ENCODE results near the gene BUD23.
"Not testable (repeated sequence)": the region's sequence is repeated elsewhere in the genome, so short reads cannot be mapped to it uniquely, and the experiment has no call there.

BUD23 gene

DNA sequence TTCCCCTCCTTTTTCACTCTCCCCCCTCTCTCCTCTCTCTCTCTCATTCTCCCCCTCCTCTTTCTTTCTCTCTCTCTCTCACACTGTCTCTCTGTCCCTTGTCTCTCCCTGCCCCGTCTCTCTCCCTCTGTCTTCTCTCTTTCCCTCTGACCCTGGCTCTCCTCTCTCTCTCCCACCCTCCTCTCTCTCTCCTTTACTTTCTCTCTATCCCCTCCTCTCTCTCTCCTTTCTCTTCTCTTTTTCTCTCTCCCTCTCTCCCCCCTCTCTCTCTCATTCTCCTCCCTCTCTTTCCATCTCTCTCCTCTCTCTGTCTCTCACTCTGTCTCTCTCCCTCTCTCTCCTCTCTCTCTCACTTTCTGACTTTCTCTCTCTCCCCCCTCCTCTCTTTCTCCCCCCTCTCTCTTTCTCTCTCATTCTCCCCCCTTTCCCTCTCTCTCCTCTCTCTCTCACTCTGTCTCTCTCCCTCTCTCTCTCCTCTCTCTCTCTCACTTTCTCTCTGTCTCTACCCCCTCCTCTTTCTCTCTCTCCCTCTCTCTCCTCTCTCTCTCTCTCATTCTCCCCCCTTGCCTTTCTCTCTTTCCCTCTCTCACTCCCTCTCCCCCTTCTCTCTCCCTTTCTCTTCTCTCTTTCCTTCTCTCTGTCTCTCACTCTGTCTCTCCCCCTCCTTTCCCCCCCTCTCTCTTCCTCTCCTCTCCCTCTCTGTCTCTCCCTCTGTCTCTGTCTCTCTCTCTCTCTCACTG lies 34.6 kb upstream of the BUD23 start:
- Histone ChIP-seq H3K36me3 (ENCODE audit: insufficient read depth, low read length) (no peaks in the 10 kb centered on the region), H3K9ac (ENCODE audit: low read depth, low read length) (no peak overlapping the region), H3K27me3 (ENCODE audit: insufficient read depth, low read length) (peaks cover 51% of the 10 kb centered on the region), H3K27ac (ENCODE audit: low read depth, low read length) (no peak overlapping the region), H3K4me3 (ENCODE audit: low read length) (no peak overlapping the region), H3K9me3 (ENCODE audit: insufficient read depth, low read depth, low read length) (no peaks in the 10 kb centered on the region), H3K4me1 (ENCODE audit: insufficient read depth, low read length) (0 out of 2 replicates have a peak, but pooled peaks cover 6% of the 10 kb centered on the region)
- 37% methylated on average over 1 of the region's 1 CpG for WGBS

DNA sequence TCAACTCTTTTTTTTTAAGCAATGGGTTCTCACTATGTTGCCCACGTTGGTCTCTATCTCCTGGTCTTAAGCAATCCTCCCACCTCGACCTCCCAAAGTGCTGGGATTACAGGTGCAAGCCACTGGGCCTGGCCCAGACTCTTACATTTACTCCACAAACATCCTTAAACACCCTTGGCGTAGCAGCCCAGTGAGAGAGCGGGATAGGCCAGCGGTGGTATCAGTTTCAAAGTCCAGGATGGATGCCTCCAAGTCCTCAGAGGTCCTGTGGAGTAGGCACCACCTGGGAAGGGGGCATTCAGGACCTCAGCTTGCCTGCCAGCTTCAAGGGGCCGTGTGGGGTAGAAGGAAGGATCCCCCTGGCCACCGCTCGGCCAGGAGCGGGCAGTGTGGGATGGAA lies 33.8 kb upstream of the BUD23 start:
- no peaks in the 10 kb centered on the region for H3K36me3 ChIP-seq (ENCODE audit: insufficient read depth, low read length)
- no peak overlapping the region for H3K9ac ChIP-seq (ENCODE audit: low read depth, low read length)
- H3K9me3 ChIP-seq (ENCODE audit: insufficient read depth, low read depth, low read length) = no peaks in the 10 kb centered on the region
- no peak overlapping the region for H3K4me3 ChIP-seq (ENCODE audit: low read length)
- WGBS = 58% methylated on average over 9 of the region's 9 CpGs
- H3K27ac ChIP-seq (ENCODE audit: low read depth, low read length) = no peak overlapping the region
- 0 out of 2 replicates have a peak, but pooled peaks cover 6% of the 10 kb centered on the region for H3K4me1 ChIP-seq (ENCODE audit: insufficient read depth, low read length)
- H3K27me3 ChIP-seq (ENCODE audit: insufficient read depth, low read length) = peaks cover 51% of the 10 kb centered on the region

DNA sequence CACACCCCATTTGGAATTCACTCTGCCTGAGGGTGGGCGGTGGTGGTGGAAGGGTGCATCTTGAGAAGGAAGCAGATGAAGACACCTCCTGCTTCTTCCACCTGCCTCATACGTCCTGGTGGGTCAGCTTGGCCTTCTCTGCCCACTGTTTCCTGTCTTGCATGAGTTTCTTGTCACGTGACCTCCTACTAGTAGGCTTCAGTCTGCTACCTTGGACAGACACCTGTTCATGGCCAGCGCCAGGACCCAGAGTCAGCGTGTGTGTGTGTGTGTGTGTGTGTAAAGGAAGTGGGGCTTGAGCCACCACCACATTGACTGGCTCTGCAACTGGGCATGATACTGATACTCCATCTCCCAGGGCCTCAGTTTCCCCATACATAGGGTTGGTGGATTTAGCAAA lies 32.9 kb upstream of the BUD23 start:
- 78% methylated on average over 5 of the region's 5 CpGs for WGBS
- Histone ChIP-seq H3K36me3 (ENCODE audit: insufficient read depth, low read length) (no peaks in the 10 kb centered on the region), H3K27me3 (ENCODE audit: insufficient read depth, low read length) (peaks cover 51% of the 10 kb centered on the region), H3K9me3 (ENCODE audit: insufficient read depth, low read depth, low read length) (no peaks in the 10 kb centered on the region), H3K27ac (ENCODE audit: low read depth, low read length) (no peak overlapping the region), H3K4me1 (ENCODE audit: insufficient read depth, low read length) (0 out of 2 replicates have a peak, but pooled peaks cover 6% of the 10 kb centered on the region), H3K9ac (ENCODE audit: low read depth, low read length) (no peak overlapping the region), H3K4me3 (ENCODE audit: low read length) (no peak overlapping the region)

DNA sequence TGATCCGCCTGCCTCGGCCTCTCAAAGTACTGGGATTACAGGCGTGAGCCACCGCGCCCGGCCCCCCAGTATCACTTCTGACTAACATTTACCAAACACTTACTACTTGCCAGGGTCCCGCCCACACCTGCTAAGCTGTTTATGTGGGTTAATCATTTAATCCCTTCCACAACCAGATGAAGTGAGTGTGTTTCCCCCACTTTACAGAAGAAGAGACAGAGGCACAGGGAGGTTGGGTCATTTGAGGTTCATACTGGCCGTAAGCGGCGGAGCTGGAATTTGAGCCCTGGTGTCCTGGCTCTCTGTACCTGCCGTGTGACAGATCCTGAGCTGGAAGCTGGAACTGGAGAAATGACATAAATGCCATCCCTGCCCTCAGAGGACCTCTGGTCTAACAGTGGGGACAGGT lies 30.9 kb upstream of the BUD23 start:
- H3K27me3 ChIP-seq (ENCODE audit: insufficient read depth, low read length) = peaks cover 33% of the 10 kb centered on the region
- no peak overlapping the region for H3K9ac ChIP-seq (ENCODE audit: low read depth, low read length)
- H3K27ac ChIP-seq (ENCODE audit: low read depth, low read length) = no peak overlapping the region
- H3K4me1 ChIP-seq (ENCODE audit: insufficient read depth, low read length) = no peaks in the 10 kb centered on the region
- H3K9me3 ChIP-seq (ENCODE audit: insufficient read depth, low read depth, low read length) = no peaks in the 10 kb centered on the region
- no peak overlapping the region for H3K4me3 ChIP-seq (ENCODE audit: low read length)
- no peaks in the 10 kb centered on the region for H3K36me3 ChIP-seq (ENCODE audit: insufficient read depth, low read length)
- 91% methylated on average over 11 of the region's 11 CpGs for WGBS

GRCh38 chr7:73655309-73655708 lies 28.1 kb upstream of the BUD23 start:
- 85% methylated on average over 4 of the region's 4 CpGs for WGBS
- not testable (repeated sequence) for H3K36me3 ChIP-seq (ENCODE audit: insufficient read depth, low read length); H3K9me3 ChIP-seq (ENCODE audit: insufficient read depth, low read depth, low read length); H3K27ac ChIP-seq (ENCODE audit: low read depth, low read length); H3K4me1 ChIP-seq (ENCODE audit: insufficient read depth, low read length); H3K4me3 ChIP-seq (ENCODE audit: low read length); H3K9ac ChIP-seq (ENCODE audit: low read depth, low read length); H3K27me3 ChIP-seq (ENCODE audit: insufficient read depth, low read length)

DNA sequence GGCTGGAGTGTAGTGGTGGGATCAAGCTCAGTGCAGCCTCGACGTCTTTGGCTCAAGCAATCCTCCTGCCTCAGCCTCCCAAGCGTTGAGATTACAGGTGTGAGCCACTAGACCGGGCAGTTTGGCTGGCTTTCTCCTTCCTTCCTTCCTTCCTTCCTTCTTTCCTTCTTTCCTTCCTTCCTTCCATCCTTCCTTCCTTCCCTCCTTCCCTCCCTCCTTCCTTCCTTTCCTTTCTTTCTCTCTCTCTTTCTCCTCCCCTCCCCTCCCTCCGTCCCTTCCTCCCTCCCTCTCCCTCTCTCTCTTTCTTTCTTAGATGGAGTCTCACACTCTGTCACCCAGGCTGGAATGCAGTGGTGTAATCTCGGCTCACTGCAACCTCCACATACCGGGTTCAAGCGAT lies 23.4 kb upstream of the BUD23 start:
- no peaks in the 10 kb centered on the region for H3K4me1 ChIP-seq (ENCODE audit: insufficient read depth, low read length)

DNA sequence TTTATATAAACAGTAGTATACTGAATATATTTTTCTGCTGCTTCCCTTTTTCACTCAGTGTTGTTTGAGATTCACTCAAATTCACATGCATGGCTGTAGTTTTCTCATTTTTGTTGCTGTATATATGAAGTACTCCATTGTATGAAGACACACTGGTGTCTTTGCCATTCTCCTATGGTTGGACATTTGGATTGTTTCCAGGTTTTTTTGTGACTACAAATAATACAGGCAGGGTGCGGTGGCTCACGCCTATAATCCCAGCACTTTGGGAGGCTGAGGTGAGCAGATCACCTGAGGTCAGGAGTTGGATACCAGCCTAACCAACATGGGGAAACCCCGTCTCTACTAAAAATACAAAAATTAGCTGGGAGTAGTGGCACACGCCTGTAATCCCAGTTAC lies 22.8 kb upstream of the BUD23 start:
- H3K27ac ChIP-seq (ENCODE audit: low read depth, low read length); H3K27me3 ChIP-seq (ENCODE audit: insufficient read depth, low read length); H3K4me1 ChIP-seq (ENCODE audit: insufficient read depth, low read length); H3K9me3 ChIP-seq (ENCODE audit: insufficient read depth, low read depth, low read length); H3K9ac ChIP-seq (ENCODE audit: low read depth, low read length); H3K4me3 ChIP-seq (ENCODE audit: low read length); H3K36me3 ChIP-seq (ENCODE audit: insufficient read depth, low read length): not testable (repeated sequence)
- 89% methylated on average over 4 of the region's 4 CpGs for WGBS

More for the DNA sequence above, 23.4 kb upstream of the BUD23 start:
- Histone ChIP-seq H3K27ac (ENCODE audit: low read depth, low read length) (no peak overlapping the region), H3K36me3 (ENCODE audit: insufficient read depth, low read length) (no peaks in the 10 kb centered on the region), H3K9me3 (ENCODE audit: insufficient read depth, low read depth, low read length) (no peaks in the 10 kb centered on the region), H3K27me3 (ENCODE audit: insufficient read depth, low read length) (no peaks in the 10 kb centered on the region), H3K9ac (ENCODE audit: low read depth, low read length) (no peak overlapping the region), H3K4me3 (ENCODE audit: low read length) (no peak overlapping the region)
- WGBS = 68% methylated on average over 8 of the region's 8 CpGs

DNA sequence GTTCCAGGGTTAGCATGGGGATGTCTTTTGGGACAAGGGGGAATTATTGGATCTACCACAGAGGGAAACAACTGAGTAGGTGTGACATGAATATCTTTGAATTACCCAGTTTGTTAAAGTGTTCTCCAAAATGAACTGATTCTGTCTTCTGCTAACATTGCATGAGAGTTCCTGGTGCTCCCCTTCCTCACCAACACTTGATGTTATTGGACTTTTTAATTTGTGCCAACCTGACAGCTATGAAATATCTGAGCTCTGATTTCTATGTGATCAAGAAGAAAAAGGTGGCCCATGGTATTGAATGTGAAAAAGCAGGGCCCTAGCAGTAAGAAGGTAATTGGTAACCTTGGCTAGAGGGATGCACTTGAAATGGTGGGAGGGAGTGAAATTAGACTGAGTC lies 20.4 kb upstream of the BUD23 start:
- no peak overlapping the region for H3K4me3 ChIP-seq (ENCODE audit: low read length)
- H3K9me3 ChIP-seq (ENCODE audit: insufficient read depth, low read depth, low read length) = no peaks in the 10 kb centered on the region
- H3K27me3 ChIP-seq (ENCODE audit: insufficient read depth, low read length) = no peaks in the 10 kb centered on the region
- H3K36me3 ChIP-seq (ENCODE audit: insufficient read depth, low read length) = no peaks in the 10 kb centered on the region
- H3K9ac ChIP-seq (ENCODE audit: low read depth, low read length) = no peak overlapping the region
- no peak overlapping the region for H3K27ac ChIP-seq (ENCODE audit: low read depth, low read length)
- no peaks in the 10 kb centered on the region for H3K4me1 ChIP-seq (ENCODE audit: insufficient read depth, low read length)

GRCh38 chr7:73667344-73668102 lies 15.9 kb upstream of the BUD23 start, which contains the start of gene VPS37D:
Gene VPS37D (plus strand): TSS chr7:73667831. CDS start chr7:73667959, 128 bp downstream.
- H3K27me3 ChIP-seq (ENCODE audit: insufficient read depth, low read length) = peaks cover 7% of the 10 kb centered on the region; the same call in 1 of the 2 replicates
- peaks cover 8% of the 10 kb centered on the region; the same call in 1 of the 2 replicates for H3K4me1 ChIP-seq (ENCODE audit: insufficient read depth, low read length)
- 3% methylated on average over 79 of the region's 79 CpGs for WGBS
- H3K9me3 ChIP-seq (ENCODE audit: insufficient read depth, low read depth, low read length) = no peaks in the 10 kb centered on the region
- H3K36me3 ChIP-seq (ENCODE audit: insufficient read depth, low read length) = no peaks in the 10 kb centered on the region
- H3K4me3 ChIP-seq (ENCODE audit: low read length) = peak within 1 kb of the TSS; percentile 57
- 0 out of 2 replicates have a peak within 1 kb of the TSS, but pooled peaks have one; percentile 44 for H3K9ac ChIP-seq (ENCODE audit: low read depth, low read length)
- H3K27ac ChIP-seq (ENCODE audit: low read depth, low read length) = no peak within 1 kb of the TSS

- Histone ChIP-seq H3K27ac (ENCODE audit: low read depth, low read length) (no peak overlapping the region), H3K9ac (ENCODE audit: low read depth, low read length) (0 out of 2 replicates have a peak overlapping the region, but pooled peaks have one; percentile 44)
- 10% methylated on average over 52 of the region's 52 CpGs for WGBS
Measured at GRCh38 chr7:73668103-73668885, 15.1 kb upstream of the BUD23 start.

GRCh38 chr7:73668886-73669230 lies 14.5 kb upstream of the BUD23 start:
- H3K4me1 ChIP-seq (ENCODE audit: insufficient read depth, low read length) = peaks cover 8% of the 10 kb centered on the region; the same call in 1 of the 2 replicates
- no peak overlapping the region for H3K9ac ChIP-seq (ENCODE audit: low read depth, low read length)
- H3K27ac ChIP-seq (ENCODE audit: low read depth, low read length) = no peak overlapping the region
- H3K36me3 ChIP-seq (ENCODE audit: insufficient read depth, low read length) = no peaks in the 10 kb centered on the region
- peak overlapping the region; percentile 57 for H3K4me3 ChIP-seq (ENCODE audit: low read length)
- H3K9me3 ChIP-seq (ENCODE audit: insufficient read depth, low read depth, low read length) = no peaks in the 10 kb centered on the region
- 64% methylated on average over 4 of the region's 5 CpGs for WGBS
- H3K27me3 ChIP-seq (ENCODE audit: insufficient read depth, low read length) = peaks cover 7% of the 10 kb centered on the region; the same call in 1 of the 2 replicates

More at GRCh38 chr7:73668103-73668885, 15.1 kb upstream of the BUD23 start:
- Histone ChIP-seq H3K4me3 (ENCODE audit: low read length) (peak overlapping the region; percentile 57), H3K36me3 (ENCODE audit: insufficient read depth, low read length) (no peaks in the 10 kb centered on the region), H3K4me1 (ENCODE audit: insufficient read depth, low read length) (peaks cover 8% of the 10 kb centered on the region; the same call in 1 of the 2 replicates), H3K9me3 (ENCODE audit: insufficient read depth, low read depth, low read length) (no peaks in the 10 kb centered on the region), H3K27me3 (ENCODE audit: insufficient read depth, low read length) (peaks cover 7% of the 10 kb centered on the region; the same call in 1 of the 2 replicates)

Data from HUES64 (cell line).